Kidney tubule cell (primary cell): ENCODE measurements around the gene MCRIP2.

Experiments
- DNase-seq: peaks from one replicate; pipeline ENCODE4 v3.0.0-alpha.2; 2018; ENCODE audit warnings: low spot score

MCRIP2 gene

DNA sequence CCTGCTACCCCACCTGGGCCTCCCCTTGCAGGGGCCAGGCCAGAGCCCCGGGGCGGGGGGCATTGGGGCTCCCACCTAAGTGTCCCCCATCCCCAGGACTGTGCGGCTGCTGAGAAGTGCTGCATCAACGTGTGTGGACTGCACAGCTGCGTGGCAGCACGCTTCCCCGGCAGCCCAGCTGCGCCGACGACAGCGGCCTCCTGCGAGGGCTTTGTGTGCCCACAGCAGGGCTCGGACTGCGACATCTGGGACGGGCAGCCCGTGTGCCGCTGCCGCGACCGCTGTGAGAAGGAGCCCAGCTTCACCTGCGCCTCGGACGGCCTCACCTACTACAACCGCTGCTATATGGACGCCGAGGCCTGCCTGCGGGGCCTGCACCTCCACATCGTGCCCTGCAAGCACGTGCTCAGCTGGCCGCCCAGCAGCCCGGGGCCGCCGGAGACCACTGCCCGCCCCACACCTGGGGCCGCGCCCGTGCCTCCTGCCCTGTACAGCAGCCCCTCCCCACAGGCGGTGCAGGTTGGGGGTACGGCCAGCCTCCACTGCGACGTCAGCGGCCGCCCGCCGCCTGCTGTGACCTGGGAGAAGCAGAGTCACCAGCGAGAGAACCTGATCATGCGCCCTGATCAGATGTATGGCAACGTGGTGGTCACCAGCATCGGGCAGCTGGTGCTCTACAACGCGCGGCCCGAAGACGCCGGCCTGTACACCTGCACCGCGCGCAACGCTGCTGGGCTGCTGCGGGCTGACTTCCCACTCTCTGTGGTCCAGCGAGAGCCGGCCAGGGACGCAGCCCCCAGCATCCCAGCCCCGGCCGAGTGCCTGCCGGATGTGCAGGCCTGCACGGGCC is 8.9 kb upstream of the MCRIP2 start:
- no peak for DNase-seq

DNA sequence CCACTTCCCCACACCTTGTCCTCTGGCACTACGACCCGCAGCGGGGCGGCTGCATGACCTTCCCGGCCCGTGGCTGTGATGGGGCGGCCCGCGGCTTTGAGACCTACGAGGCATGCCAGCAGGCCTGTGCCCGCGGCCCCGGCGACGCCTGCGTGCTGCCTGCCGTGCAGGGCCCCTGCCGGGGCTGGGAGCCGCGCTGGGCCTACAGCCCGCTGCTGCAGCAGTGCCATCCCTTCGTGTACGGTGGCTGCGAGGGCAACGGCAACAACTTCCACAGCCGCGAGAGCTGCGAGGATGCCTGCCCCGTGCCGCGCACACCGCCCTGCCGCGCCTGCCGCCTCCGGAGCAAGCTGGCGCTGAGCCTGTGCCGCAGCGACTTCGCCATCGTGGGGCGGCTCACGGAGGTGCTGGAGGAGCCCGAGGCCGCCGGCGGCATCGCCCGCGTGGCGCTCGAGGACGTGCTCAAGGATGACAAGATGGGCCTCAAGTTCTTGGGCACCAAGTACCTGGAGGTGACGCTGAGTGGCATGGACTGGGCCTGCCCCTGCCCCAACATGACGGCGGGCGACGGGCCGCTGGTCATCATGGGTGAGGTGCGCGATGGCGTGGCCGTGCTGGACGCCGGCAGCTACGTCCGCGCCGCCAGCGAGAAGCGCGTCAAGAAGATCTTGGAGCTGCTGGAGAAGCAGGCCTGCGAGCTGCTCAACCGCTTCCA is 8.1 kb upstream of the MCRIP2 start:
- no peak for DNase-seq

DNA sequence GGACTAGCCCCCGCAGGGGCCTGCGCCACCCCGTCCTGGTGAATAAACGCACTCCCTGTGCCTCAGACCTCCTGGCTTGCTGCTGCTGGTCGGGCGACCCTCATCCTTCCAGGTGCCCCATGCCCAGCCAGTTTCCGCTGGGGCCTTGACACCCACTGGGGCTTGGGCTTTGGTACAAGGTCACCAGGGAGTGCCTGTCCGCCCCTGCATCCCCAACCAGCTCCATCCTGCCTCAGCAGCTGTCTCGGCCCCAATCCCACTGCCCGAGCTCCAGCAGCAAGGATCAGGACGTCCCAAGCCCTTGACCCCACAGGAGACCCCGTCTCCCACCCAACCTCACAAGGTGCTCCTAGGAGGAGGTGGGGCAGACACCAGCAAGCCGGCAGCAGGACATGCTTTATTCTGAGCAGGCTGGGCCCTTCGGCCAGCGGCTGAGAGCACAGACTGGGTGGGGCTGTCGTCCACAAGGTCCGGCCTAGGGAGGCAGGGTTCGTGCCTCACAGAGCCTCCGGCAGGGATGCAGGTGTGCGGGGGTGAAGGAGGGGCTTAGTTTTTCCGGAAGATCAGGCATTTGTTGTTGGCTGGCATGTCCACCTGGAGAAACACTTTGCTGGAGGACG is 7.5 kb upstream of the MCRIP2 start:
- no peak for DNase-seq

DNA sequence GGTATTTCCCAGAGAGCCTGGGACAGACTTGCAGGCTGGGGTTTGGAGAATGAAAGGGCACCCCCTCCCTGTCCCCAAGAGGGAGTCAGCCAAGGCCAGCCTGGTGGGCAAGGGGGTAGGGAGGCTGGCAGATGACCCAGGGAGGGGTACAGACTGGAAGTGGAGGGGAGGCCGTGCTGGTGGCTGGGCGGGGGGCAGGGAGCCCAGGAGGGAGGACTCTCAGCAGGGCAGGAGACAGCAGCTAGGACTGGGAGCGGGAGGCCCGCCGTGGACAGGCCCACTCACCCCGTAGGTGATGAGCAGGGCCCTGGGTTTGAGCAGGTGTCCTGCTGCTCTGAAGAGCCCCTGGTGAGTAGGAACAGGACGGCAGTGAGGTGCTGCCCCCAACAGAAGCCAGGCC is 6.6 kb upstream of the MCRIP2 start:
- no peak for DNase-seq

DNA sequence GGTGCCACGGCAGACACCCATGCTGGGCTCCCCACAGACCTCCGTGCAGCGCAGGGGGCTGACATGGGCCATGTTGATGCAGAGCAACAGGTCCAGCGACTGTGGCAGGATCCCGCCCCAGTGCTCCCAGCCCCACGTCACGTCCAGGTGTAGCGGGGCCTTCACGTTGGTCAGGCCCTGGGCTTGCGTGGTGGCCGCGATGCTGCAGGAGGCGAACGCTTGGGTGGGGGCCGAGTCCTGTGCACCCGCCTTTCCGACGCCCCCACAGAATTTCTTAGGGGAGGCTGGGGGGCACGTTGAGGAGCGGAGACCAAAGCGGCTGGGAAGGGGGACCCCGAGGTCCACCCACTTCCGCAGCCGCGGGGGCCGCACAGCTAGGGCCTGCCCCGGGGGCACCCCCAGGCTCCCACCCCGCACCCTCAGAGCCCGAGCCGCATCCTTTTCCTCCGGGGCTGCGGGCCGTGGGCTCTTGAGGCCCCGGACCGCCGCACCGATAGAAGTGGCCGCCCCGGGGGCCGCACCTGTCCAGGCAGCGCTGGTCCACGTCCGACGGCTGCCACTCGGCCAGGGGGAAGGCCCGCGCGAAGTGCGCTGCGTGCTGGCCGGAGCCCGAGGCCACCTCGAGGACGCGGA is 5.9 kb upstream of the MCRIP2 start:
- no peak for DNase-seq

DNA sequence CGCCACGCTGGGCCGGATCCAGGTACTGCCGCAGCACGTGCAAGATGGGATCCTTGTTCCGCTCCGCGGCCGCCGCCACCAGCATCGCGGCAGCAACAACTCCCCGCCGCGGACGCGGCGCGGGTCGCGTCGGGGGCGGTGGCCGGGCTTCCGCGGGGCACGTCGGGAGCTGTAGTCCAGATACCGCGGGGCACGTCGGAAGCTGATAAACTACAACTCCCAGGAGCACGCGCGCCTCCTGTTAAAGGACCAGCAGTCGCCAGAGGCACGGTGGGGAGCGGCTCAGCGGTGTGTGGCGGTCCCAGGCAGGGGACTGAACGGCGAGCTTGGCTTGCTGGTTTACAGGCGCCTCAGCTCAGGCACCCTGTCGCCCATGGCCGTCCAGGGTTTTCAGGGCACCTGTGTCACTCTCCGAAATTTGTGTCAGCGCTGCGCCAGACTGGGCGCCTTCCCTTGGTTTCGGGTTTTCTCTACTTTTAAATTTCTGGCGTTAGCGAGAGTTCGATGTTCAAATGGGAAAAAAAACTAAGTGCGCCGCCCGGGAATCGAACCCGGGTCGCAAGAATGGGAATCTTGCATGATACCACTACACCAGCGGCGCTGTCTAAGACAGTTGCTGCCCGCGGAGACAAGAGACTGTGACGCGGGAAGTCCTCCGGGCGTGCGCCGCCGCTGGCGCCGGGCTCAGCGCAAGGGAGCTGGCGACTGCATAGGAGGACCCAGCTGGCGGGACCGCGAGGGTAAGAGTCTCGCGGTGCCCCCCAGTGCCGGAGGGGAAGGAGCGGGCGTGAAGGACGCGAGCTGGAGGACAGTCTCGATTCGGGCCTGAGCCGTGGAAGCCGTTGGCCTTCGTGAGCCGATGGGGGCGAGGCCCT is 5.2 kb upstream of the MCRIP2 start, which contains the start of gene METTL26:
METTL26 (minus strand) TSS at position 100 of the 875 bp plus-strand sequence; CDS start at position 85, 15 bp downstream.
- DNase-seq, result peak; percentile 95

DNA sequence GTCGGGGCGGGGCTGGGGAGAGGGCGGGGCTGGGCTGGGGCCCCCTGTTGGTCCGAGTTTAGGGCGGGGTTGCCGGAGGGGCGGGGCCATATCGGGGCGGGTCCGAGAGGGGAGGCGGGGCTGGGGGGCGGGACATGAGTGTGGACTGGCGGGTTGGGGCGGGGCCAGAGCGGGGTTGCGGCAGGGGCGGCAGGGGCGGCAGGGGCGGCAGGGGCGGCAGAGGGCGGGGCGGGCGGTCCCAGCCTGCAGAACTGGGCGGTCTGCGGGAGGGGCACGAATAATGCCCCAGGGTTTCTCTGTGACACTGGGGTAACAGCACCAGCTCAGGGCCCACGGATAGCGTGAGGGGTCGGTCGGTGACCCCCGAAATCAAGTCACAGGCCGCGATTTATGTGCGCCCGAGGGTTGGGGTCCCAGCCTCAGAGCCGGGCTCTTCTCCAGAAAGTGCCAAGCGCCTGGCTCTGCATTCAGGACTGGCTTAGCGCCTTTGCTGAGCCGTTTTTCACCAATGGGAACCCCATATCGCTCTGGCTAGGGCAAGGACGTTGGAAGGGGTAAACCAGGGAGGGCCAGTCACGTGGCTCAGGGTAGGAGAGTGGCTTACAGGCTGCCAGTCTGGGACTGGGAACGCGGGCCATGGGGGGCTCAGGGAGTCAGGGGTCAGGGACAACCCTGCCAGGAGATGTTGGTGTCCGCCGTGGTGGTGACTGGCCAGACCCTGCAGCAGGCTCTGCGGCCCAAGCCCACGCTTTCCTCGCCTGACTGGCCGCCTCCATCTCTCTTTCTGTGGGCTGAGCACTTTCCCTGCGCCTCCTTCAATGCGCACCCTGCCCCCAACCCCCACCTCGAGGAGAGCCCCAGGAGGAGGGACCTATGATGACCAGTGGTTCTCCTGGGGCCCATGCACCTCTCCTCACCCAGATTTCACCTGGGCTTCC is 4.3 kb upstream of the MCRIP2 start:
- peak; percentile 84 for DNase-seq

DNA sequence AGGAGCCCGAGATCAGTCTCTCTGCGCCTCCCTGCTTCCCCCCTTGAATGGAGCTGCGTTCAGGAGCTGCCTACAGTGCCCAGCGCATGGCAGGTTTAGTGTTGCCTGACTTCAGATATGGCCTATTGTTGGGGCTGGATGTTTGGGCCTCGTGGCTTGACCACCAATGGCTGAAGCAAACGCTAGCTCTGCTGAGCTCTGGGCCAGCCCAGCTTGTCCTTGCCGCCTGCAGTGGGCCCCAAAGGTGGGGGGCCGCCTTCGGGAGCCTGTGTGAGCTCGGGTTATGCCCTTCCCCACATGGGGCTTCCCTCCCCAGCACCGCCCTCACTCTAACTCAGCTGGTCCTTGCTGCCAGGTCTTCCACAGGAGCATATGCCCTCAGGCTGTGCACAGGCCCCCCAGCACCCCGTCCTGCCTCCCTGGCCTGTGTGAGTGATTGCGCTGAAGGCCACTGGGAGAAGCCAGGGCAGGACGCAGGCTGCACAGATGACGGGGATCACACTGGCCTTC is 3.5 kb upstream of the MCRIP2 start:
- no peak for DNase-seq

DNA sequence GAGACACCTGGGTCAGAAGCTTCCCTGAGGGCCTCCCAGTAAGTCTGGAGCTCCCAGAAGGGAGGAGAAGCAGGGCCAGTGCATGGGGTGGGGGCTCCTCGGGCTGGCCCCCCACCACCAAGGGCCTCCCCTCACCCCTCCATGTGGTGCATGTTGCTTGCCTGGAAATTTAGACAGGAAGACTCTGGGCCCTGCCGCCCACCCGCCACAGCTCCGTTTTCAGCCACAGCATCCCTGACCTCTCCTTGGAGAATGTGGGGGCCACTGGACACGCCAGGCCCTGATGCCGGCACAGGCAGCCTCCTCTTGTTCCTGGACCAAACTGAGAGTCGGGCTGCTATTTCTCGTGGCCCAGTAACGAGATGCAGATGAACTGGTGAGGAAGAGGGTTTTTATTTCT is 2.8 kb upstream of the MCRIP2 start:
- DNase-seq, result no peak

DNA sequence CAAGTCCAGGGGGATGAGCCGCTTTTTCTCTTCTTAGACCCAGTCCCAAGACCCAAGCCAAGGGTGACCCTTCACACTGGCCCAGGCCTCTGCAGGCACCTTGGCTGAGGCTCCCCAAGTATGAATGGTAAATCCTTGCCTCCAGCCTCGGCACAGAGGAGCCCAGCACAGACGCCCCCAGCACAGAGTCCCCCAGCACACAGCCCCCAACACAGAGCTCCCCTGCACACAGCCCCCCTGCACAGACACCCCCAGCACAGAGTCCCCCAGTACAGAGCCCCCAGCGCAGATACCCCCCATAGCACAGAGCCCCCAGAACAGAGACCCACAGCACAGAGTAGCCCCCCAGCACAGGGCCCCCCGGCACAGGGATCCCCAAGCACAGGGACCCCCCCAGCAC is 1.0 kb upstream of the MCRIP2 start:
- DNase-seq, result no peak

DNA sequence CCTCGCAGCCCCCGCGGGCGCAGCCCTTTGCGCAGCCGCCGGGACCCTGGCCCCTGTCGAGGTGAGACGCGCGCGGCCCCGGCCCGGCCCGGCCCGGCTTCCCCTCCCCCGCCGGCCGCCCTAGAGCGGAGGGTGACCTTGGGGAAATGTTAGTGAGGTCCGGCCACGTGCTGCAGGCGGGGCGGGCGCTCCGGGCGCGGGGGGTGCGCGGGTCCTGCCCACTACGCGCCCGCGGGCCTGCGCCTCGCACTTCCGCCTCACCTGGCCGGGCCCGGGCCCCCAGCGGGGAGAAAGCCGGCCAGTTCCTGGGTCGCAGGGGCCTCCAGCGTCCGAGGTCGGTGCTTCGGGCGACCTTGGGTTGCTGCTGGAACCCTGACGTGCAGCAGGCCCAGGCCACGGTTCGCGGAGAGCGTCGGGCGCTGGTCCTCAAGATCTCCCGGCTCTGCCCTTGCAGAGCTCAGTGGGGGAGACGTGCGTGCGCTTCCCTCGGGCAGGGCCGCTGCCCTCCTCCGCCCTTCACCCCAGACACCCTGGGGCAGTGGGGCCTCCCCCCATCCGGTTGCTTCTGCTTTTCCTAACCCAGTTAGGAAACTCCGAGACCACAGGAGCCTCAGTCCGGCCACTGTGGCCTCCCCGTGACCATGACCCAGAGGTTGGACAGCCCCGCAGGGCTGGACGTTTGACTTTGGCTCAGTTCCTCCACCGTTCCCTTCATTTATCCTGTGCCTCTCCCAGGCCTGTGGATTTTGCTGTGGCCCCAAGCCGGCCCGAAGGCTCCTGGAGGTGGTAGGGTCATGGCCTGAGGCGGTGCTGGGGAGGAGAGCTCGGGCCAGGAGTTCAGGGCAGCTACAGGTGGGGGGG is 791 bp downstream of the MCRIP2 start:
- DNase-seq, result peak; percentile 58

DNA sequence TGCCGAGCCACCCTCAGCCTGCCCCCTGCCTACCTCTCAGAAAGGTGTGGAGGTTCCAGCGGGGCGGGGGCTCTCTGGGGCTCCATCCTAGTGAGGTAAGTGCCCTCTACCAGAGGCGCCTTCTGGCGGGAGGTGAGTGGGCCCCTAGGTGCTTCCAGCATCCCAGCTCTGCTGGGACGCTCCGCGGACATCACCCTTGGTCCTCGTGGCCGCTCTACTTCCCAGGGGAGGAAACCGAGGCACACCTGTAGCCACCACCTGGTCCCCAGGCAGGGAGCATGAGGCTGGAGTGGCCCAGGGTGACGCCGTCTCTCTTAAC is 1.4 kb downstream of the MCRIP2 start:
- DNase-seq, result no peak

DNA sequence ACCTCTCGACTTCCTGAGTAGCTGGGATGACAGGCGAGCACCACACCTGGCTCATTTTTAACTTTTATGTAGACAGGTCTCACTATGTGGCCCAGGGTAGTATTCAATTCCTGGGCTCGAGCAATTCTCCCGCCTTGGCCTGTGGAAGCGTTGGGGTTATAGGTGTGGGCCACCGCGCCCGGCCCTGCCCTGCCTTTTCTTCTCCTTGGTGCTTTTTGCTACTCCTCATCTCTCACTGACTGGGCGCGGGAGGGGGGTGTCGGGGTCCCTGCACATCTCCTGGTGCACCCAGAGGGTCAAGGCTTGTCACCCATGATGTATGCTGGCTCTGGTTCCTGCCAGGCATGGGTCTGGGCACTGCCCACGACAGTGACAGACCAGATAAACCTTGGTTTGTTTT is 2.9 kb downstream of the MCRIP2 start:
- DNase-seq, result no peak

DNA sequence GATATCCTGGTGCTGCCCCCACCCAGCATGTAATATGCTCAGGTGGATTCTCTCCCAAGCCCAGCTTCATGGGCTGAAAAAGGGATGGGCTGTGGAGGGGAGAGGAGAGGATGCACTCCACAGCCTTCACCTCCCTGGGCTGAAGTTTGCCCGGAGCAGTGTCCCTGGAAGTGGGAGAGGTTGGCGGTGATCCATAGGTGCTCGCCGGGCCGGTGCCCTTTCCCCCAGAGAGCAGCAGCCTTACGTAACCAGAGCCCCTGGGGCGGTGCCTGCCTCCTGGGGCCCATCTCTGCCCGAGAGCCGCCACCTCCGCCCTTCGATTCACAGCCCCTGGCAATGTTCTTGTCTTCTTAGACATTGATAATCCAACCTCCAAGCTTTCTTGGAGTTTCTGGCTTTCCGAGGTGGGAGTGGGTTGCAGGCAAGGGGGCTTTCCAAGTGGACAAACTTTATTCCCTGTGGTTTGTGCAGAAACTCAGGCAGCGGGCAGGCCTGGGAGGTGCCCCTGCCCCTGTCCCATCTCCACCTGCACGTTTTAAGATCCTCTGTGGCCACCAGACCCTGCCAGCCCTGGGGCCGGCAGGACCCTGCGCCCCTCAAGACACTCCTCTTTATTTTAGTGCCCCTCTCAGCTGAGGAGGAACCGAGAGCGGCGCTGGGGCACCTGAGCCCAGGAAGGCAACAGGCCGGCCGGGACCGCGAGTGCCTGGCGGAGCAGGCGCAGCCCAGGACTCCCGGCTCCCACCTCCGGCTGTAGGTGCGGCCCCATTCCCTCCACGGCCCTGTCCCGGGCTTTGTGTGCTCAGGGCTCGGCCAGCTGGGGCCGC is 4.4 kb downstream of the MCRIP2 start:
- peak; percentile 48 for DNase-seq

DNA sequence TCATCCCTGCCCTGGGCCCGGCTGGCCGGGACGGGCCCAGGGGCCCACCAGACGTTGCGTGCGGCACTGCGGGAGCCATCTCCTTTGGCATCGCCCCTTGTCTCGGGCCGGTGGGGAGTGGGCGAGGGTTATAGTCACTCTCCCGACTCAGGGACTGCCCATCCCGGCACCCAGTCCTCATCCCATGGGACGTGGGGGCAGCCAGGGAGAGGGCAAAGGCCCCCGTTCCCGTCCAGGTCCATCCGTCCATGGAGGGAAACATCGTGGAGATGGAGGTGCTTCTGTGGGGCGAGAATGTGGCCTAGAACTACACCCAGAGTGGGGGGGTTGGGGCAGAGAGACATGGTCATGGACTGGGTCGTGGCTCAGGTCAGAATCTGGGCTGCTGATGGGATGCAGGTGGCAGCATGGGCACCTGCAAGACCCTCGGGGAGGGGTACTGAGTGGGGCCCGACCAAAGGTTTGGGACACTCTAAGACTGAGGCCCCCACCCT is 5.1 kb downstream of the MCRIP2 start:
- no peak for DNase-seq

DNA sequence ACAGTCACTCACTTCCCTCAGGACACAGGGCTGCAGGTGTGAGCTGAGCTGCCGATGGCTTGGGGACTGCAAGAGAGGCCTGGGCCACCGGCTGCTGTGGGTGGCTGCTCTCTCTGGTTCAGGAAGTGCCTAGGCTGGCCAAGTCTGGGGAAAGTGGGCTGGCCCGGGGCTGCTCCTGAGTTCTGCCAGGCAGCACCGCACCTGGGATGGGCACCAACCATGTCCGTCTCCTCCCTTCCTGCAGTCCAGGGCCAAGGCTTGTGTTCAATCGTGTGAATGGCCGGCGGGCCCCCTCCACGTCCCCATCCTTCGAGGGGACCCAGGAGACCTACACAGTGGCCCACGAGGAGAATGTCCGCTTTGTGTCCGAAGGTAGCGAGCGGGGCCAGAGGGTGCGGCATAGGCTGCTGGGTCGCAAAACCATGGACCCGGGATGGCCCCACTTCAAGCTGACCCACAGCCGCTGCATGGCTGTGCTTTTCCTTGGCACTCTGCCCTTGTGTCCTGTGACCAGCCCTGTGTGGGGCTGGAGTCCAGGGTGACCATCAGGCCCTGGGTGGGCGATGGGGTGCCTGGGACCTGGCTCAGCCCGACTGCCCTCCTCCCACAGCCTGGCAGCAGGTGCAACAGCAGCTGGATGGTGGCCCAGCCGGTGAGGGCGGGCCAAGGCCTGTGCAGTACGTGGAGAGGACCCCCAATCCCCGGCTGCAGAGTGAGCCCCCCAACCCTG is 5.7 kb downstream of the MCRIP2 start:
- no peak for DNase-seq

DNA sequence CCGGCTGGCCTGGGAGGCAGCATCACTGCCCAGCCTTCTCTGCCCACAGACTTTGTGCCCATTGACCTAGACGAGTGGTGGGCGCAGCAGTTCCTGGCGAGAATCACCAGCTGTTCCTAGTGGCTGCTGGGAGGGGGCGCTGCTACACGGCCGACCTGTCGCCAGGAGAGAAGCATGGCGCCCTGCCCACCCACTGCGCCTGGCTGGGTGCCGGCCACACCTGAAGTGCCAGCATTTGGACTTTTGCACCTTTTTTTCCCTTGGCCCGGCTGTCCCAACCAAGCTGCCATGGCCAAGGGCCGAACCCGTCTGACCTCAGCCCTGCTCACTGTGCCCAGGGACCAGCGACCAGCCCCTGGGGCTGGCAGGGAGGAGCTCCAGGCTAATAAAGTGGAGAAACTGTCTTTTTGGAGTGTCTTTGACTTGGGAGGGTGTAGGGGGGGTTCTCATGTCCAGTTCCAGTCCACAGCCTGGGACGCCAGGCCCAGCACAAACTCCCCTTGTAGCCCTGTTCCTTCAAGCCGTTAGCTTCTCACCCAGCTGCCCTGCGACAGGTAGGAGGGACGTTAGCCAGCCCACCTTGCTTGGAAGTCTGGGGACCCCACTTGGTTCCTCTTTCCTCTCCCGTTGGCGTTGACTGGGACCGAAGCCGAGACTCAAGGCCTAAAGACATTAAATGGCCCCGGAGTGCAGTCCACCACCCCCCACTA is 6.6 kb downstream of the MCRIP2 start:
- peak; percentile 67 for DNase-seq
